GM19023 (cell line): Measurements from ENCODE around the gene RPS19.

Experiments used
- ATAC-seq: cut with Tn5 transposase; IDR thresholded peaks from one replicate; pipeline ENCODE4 v1.9.1; 2021; ENCODE audit warnings: mild to moderate bottlenecking, moderate library complexity; ENCODE audit not compliant: unreplicated experiment

The RPS19 gene

DNA sequence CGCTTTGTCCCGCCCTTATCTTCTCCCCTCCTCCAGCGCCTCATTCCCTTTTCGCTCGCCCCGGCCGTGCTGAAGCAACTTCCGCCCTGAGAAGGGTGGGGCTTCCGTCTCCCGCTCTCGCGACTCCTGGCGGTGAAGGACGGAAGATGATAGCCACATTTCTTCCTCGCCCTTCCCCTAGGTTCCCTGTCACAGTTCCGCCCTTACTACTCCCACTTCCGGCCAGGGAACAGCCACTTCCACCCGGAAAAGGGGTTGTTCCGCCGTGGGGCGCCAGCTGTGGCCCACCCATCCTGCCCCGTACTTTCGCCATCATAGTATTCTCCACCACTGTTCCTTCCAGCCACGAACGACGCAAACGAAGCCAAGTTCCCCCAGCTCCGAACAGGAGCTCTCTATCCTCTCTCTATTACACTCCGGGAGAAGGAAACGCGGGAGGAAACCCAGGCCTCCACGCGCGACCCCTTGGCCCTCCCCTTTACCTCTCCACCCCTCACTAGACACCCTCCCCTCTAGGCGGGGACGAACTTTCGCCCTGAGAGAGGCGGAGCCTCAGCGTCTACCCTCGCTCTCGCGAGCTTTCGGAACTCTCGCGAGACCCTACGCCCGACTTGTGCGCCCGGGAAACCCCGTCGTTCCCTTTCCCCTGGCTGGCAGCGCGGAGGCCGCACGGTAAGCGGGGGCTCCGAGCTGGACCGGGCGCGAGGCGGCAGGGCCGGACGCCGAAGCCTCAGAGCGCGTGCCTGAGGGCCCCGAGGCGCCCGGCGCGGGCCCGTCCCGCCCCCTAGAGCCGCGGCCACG lies at the start of gene RPS19:
Gene RPS19, plus strand, starts transcription at position 638 of the 801 bp plus-strand sequence. CDS start 520 bp downstream, outside the sequence.
- ATAC-seq = peak; percentile 81

DNA sequence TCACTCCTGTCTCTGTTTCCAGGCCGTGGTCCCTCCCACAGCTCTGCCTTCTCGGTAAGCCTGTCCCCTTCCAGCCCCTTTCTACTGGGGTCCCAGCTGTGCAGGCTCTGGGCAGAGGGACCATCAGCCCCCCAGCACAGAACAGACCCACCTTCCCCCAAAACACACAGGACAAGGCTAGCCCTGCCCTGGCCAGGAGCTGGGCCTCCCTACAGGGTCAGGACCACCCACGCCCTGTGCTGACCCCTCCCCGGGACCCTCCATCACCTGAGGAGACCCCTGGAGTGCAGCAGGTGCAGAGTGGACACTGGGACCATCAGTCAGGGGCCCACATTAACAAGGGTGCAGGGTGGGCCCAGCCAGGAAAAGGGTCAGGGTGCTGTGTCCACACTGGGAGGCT lies 49.8 kb upstream of the RPS19 start:
- no peak for ATAC-seq

DNA sequence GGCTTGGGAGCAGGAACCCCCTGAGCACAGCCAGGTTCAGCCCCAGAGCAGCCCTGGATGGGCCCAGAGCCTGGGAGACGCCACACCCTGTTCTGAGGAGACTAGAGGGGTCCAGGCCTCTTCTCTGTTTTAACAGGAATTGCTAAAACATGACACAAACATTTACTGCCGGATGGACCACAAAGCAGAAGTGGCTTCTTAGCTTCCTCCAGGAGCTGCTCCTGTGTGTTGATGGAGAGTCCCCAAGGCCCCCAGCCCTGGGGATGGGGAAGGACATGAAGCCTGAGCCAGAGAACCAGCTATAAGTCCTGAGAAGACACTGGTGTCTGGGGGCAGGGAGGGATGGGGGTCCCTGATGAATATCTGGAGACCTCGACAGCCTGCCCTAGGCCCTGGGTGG lies 49.0 kb upstream of the RPS19 start:
- ATAC-seq = no peak

- no peak for ATAC-seq
Measured at GRCh38 chr19:41811981-41812380, 48.1 kb upstream of the RPS19 start.

- no peak for ATAC-seq
Measured at GRCh38 chr19:41813911-41814310, 46.1 kb upstream of the RPS19 start.

DNA sequence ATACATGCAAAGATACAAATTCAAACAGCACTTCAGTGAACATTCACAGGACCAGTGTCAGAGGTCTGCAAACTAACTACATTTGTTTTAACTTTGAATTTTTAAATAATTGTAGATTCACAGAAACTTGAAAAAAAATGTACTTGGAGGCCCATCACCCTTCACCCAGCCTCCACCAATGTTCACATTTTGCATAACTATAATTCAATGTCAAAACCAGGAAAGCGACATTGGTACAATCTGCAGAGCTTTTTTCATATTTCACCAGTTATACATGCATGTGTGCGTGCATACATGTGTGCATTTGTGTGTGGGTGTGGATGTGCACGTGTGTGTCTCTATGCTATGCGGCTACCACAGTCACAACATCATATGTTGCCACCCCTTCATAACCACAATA lies 44.8 kb upstream of the RPS19 start:
- no peak for ATAC-seq

DNA sequence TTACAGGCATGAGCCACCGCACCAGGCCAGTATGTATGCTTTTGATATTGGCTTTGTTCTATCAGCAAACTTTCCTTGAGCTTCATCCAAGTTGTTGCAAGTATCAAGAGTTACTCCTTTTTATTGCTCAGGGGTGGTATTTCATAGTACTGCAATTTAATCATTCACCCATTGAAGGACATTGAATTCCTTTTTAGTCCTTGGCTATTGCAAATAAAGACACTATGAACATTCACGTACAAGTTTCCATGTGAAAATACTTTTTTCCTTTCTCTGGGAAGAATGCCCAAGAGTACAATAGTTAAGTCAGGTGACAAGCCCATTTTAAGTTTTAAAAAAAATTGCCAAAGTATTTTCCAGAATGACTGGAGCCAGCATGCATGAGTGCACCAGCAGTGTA lies 43.3 kb upstream of the RPS19 start:
- no peak for ATAC-seq

- ATAC-seq = no peak
Measured at GRCh38 chr19:41821003-41821735, 38.9 kb upstream of the RPS19 start.

DNA sequence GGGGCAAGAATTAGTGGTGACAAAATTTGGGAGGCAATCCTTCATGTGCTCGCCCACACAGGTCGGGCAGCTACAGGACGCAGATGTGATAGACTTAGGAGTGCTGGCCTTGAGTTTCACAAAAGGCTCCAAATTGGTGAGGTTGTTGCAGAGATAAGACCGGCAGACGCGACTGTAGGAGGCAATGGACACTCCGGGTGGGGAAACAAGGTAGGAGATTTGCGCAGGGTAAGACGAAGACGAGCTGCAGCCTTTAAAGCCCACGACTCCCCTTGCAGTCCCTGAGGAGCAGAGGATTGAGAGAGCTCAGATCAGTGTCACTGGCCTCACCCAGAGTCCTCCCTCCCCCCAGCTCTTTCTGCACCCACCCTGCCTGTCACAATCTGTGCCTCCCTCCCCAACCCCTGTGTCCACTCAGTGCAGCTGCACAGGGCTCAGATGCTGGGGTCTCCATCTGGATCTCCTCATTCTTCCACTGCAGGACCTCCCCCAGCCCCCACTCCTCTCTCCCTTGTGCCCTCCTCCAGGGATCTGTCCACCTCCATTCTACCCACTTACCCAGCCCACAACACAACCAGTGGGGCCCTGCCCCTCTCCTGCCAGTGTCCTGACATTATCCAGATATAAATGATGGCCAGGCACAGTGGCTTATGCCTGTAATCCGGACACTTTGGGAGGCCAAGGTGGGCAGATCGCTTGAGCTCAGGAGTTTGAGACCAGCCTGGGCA lies 21.9 kb upstream of the RPS19 start:
- ATAC-seq = no peak

DNA sequence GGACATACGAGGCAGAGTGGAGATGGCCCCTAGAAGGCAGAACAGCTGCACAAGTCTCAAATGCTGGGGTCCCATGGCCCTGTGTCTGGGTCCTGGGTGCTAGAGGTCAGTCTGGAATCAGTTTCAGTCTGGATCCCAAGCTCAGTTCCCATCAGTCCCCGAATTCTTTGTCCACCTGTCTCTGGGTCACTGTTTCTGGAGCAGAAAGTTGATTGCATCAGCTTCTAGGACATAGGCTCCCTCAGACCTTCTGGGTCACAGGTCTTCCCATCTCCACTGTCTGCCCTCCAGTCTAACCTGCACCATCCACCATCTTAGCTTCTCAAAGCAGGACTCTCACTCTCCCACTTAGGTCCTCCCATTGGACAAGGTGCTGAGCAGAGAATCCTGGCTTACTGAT lies 20.8 kb upstream of the RPS19 start:
- no peak for ATAC-seq

DNA sequence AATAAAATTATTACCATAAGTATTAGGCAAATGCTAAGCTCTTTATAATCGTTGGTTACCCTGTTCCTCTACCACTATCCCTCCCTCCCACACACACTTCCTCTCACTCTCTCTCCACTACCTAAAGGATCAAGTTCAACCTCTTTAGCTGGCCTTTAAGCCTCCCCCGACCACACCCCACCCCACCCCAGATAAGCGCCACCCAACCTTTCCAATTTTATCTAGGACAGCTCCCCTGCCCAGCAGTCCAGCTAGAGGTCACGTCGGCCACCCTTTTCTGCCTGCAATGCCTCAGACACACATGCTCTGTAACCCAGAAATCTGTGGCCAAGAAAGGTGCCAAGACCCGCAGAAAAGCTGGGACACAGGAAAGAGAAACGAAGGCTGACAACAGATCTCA lies 16.7 kb upstream of the RPS19 start:
- no peak for ATAC-seq

DNA sequence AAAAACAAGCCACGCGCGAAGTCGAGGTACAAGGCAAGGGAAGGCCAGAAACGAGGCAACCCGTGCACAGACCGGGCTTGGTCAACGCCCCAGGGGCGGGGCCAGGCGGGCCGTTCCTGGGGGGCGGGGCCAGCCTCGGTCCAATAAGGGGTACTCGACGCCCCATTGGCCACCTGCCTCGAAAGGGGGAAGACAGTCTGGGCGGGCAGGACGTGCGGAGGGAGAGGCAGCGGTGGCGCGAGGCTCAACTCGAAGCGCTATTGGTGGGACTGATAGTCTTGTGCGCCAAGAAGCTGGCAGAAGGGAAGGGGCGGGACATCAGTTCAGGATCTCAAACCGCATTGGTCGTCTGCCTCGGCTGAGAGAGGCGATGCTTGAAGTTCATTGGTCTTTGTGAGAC lies 15.5 kb upstream of the RPS19 start, which contains the start of gene LYPD4:
Gene LYPD4, minus strand, starts transcription at position 83 of the 400 bp plus-strand sequence. CDS start 5,398 bp downstream, outside the sequence.
- ATAC-seq = no peak

GRCh38 chr19:41845001-41845050 lies 15.2 kb upstream of the RPS19 start, which contains the start of gene DMRTC2:
TSS of gene DMRTC2 (plus strand) at chr19:41845042. CDS start at chr19:41847429, 2,387 bp downstream.
- ATAC-seq = no peak

DNA sequence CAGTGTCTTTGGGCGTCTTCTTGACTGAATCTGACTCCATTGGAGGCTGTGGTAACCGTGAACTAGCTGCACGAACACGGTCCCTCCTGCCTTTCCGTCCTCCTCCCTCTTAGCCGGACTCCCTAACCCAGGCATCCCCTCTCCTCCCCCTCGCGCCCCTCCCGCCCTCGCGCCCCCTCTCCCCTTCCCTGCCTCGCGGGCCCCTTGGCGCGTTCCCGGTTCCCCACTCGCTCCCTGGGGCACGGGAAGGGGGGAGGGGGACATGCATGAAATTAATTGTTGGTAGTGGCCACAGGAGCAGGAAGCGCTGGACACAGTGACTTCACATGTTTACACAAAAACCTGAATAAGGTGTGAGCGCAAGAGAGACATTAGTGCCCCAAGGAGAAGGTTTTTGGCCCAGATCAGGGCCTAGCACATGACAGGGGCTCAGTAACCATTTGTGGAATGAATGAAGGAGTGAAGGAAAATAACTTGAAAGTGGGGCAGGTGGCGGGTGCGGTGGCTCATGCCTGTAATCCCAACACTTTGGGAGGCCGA lies 14.9 kb upstream of the RPS19 start:
- no peak for ATAC-seq

GRCh38 chr19:41847351-41848105 lies 12.5 kb upstream of the RPS19 start:
- no peak for ATAC-seq

DNA sequence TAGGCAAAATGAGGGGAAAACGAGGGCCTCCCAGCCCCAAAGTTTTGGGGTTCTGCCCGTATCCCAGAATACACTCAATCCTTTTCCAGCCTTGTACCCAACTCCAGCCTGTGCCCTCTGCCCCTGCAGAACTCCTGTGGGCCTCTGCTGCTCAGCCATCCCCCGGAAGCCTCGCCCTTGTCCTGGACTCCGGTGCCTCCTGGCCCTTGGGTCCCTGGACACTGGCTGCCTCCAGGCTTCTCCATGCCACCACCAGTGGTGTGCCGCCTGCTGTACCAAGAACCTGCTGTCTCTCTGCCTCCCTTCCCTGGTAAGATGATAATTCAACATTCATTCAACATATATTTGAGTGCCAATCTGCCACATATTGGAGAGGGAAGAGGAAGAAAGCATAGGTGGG lies 11.4 kb upstream of the RPS19 start:
- ATAC-seq = no peak

GRCh38 chr19:41849067-41849466 lies 11.0 kb upstream of the RPS19 start:
- ATAC-seq = no peak

GRCh38 chr19:41850381-41850780 lies 9.7 kb upstream of the RPS19 start:
- no peak for ATAC-seq

DNA sequence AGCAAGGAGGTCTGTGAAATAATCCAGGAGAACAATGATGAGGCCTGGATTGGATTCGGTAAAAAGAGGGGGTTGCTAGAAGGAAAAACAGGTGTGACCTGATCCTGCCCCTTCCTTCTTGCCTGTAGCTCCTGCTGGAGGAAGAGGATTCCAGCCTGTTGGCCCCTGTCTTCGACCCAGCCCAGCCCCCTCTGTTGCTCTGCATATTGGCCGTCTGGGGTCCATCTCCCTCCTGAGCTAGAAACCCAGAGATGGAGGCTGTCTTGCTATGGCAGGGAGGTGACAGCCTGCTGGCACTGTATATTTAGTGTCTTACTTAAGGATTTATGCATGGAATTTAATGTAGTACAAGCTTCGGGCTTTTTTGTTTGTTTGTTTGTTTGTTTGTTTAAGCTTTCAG lies 8.6 kb upstream of the RPS19 start:
- ATAC-seq = no peak

- no peak for ATAC-seq
Measured at GRCh38 chr19:41853344-41853743, 6.7 kb upstream of the RPS19 start.

- no peak for ATAC-seq
Measured at GRCh38 chr19:41853768-41854167, 6.3 kb upstream of the RPS19 start.
